RPMI7951 (cell line): Measurements from ENCODE around the gene PCSK5. TPM values are rescaled to one million over a fixed set of nuclear protein-coding genes. Genes with fewer than 3 reads are reported as not detected.
A peak's percentile ranks its signal among the peaks of the same experiment; 100 is the strongest.
"Not testable (repeated sequence)": the region's sequence is repeated elsewhere in the genome, so short reads cannot be mapped to it uniquely, and the experiment has no call there.

ENCODE experiments used
- DNase-seq: peaks from one replicate; pipeline ENCODE4 v3.0.0-alpha.2; 2012; ENCODE audit warnings: low read depth
- total RNA-seq: library from RNA; depleted of rRNA; stranded (reverse); fragments of >200 nt; shearing (Covaris generic); gene quantifications from 2 replicates; pipeline ENCODE4 v1.2.3, GENCODE V29; 2014

PCSK5 gene
- total RNA-seq, 1 experiment from 2014 or later = 0.36 TPM

GRCh38 chr9:76246680-76247079 lies 356.2 kb downstream of the PCSK5 start:
- no peak for DNase-seq

DNA sequence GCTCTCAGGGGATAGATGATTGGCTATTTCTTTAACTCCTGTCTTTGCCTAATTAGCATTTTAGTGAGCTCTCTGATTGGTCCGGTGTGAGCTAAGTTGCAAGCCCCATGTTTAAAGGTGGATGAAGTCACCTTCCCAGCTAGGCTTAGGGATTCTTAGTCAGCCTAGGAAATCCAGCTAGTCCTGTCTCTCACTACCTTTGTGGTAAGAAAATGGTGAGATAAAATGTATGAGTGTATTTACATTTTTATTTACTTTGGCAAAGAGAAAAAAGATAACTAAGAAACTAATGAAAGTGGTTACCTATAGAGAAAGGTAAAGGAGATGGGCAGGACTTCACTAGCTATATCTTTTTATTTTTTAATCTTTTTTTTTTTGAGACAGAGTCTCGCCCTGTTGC lies 357.0 kb downstream of the PCSK5 start:
- DNase-seq = no peak

GRCh38 chr9:76249309-76249708 lies 358.8 kb downstream of the PCSK5 start:
- no peak for DNase-seq

DNA sequence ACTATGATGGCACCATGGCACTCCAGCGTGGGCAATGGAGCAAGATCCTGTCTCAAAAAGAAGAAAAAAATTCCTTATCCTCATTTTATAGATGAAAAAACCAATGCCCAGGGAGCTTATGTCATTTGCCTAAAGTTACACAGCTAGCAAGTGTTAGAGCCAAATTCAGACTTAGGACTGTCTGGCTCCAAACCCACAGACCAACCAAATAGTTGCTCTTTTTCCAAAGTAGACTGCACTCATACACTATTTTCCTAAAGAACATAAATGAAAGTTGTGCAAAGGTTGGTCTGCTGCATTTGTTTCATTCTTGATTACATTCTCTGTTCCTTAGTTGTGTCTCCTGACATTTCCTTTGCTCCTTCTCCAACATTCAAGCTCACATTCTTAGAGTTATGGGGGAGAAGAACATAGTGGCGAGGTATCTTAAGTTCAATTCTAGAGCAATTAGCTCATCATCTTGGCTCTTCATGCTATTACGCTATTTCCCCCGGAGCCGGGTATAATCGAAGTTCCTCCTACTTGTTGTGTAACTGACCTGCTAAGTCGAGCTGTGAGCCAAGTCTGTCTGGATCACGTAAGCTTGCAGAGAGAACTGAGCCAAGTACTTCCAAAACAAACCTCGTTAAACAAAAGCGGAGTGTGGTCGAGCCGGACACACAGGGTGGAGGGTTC lies 365.4 kb downstream of the PCSK5 start:
- peak; percentile 1 for DNase-seq

GRCh38 chr9:76257311-76257710 lies 366.8 kb downstream of the PCSK5 start:
- DNase-seq = no peak

GRCh38 chr9:76266649-76267283 lies 376.3 kb downstream of the PCSK5 start:
- no peak for DNase-seq

DNA sequence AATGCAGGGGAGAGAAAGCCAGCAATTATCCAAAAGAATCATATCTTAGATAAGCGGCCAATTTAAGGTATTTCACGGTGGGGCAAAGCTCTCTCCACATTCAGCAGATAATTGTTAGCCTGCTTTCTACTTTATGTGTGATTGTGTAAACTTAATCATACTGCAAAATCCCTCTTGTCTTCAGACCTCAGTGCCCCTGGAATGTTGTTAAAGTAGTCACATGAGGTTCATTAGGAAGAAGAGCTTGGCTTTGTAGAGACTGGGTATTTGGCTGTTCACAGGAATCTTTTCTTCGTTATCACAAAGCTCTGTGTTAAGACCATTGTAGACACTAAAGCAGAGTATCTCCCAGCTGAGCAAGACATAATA lies 376.8 kb downstream of the PCSK5 start:
- no peak for DNase-seq

DNA sequence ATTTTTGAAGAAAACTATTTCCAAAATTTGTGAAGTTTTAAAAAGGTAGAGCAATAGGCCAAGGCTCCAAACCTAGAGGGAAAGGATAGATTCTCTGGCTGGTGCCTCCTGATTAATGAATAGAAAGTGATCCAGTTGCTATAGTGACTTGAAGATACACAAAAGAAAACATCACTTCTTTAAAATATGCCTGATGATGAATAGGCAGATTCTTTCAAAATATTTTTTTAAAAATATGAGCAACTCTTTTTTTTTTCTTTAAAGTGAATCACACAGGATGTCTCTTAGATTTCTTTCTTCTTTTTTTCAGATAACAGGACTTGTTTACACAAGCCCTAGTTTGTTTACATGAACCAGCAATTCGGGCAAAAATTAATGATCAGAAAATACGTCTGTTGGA lies 379.3 kb downstream of the PCSK5 start:
- DNase-seq = no peak

- DNase-seq = no peak
These were observed 381.3 kb downstream of the PCSK5 start for GRCh38 chr9:76271755-76272154.

DNA sequence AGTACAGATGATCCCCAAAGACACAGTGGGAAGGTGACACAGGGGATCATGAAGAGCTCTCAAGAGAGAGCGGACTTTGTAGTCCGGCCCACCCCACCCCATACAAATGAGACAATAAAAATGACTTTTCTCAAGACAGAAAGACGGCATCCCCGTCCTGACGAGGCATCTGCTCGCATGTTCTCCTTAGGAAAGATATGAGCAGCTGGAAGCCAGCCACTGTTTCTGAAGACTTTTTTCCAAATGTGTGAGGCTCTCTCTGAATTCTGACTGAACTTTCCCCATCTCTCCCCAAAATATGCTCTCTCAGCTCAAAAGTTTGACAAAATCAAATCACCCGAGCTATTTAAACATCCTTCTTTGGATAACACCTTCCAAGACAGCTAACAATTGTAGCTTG lies 398.6 kb downstream of the PCSK5 start:
- DNase-seq = no peak

DNA sequence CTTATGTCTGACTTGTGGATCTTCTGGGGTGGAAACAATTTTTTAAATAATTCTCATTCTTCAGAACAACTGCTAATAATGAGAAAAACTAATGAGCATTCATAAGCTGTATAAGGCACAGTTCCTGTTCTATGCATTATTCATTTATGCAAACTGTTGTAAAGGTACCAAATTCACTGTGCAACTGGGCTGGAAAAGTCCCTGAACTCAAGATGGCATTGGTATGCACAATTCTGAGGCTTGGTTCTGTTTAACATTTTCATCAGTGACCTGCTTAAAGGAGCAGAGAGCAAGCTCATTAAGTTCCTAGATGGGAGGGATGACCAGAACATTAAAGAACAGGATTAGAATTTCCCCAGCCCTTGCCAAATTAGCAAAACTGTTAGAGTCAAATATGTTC lies 399.2 kb downstream of the PCSK5 start:
- DNase-seq = no peak

DNA sequence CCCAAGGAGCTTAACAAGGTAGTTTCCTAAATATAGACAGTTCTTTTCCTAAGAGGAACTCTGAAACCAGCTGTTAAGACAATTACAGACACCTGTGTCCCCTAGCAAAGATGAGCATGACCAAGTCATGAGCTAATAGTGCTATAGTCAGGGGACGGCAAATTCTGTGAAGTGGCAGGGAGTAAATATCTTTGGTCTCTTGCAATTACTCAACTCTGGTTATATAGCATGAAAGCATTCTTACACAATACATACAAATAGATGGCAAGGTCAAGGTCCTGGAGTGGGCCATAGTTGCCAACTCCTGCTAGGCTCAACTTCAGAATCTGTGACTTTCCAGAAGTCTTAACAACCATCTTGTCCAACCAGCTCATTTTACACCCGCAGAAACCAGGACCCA lies 400.1 kb downstream of the PCSK5 start:
- DNase-seq = no peak

DNA sequence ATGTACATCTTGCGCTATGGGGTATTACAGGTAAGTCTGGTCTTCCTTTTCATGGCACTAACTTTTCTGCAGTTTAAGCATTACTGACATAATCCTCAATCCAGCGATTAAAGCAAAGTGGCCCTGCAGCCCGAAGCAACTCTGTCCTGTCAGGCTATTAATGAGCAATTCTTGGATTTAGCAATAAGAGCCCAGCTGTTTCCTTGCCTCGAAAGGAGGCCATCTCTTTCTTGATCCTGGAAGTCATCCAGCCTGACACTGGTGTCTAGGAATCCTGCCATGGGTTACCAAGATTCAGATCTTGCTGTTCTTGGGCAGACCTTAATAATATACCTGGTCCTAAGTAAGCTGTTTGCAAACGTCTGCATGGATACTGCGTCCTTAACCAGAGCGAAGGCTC lies 401.8 kb downstream of the PCSK5 start:
- no peak for DNase-seq

- peak; percentile 5 for DNase-seq
These were observed 402.2 kb downstream of the PCSK5 start for GRCh38 chr9:76292658-76293057.

DNA sequence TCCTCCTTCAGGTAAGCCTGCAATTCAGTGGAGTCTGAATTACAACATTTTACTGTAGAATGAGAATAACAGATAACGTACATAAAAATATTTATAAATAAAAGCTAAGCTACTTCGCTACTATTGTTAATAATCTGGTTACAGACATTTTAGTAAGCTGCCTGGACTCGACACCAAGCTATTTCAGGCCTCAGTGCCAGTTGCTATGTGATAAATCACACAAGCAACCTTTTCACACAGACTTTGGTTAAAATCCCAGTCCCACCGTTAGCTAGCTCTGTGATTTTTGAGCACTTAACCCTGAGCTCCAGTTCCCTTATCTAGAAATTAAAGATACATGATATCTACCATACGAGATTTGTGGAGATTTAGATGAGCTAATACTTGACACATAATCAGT lies 403.8 kb downstream of the PCSK5 start:
- DNase-seq = no peak

DNA sequence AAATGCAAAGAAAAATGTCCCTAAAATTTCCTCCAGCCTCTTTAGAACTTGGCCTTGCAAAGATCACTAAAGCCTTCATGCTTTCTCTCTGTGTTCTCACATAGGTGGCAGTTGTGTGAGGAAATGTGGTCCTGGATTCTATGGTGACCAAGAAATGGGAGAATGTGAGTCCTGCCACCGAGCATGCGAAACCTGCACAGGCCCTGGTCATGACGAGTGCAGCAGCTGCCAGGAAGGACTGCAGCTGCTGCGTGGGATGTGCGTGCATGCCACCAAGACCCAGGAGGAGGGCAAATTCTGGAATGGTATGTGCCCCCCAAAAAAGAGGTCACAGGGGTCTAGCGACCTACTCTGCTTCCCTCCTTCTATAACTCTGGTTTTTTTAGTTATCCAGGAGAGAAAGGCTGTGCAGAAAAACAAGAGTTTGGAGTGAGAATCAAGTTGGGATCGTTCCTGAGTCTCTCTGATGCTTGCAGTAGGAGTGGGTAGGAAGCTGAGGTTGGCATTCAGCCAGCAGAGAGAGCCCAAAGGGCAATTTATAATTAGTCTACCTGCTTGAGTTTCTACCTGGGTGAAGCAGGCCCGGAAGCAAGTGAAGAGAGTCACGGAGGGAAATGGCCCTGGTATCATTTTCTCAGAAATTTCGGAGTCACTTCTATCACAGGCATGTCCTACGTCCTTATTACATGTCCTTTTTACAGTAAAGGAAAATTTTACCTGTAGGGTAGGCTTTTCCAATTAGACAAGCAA lies 406.3 kb downstream of the PCSK5 start:
- no peak for DNase-seq

GRCh38 chr9:76297721-76298239 lies 407.3 kb downstream of the PCSK5 start:
- peak; percentile 27 for DNase-seq

DNA sequence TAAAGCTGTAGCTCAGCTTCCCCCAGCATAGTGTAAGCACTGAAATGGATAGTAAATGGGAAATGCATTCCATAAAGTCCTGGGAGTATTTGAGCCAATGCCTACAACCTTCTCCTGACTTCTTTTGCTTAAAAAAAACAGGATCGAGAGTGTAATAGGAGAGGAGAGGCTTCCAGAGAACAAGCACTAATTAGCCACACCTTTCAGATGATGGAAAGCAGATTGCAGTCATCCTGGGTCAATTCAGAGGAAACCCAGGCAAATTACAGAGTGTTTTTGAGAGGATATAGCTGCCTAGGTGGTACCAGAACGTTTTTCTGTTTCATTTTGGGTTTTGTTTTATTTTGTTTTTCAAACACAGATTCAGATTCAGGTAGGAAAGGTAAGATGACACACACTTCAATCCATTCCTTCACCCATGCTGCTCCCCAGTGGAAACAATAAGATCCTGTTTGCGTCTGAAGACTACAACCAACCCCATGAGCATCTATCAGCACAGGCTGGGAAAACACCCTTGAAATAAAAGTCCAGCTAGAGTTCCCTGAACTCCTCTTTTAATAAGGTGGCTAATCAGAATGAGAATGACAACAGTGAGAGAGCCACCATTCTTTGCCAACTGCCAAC lies 408.2 kb downstream of the PCSK5 start:
- DNase-seq = no peak

- DNase-seq = no peak
These were observed 412.1 kb downstream of the PCSK5 start for GRCh38 chr9:76302543-76302942.

GRCh38 chr9:76302947-76303550 lies 412.6 kb downstream of the PCSK5 start:
- peak; percentile 32 for DNase-seq

- not testable (repeated sequence) for DNase-seq
These were observed 416.6 kb downstream of the PCSK5 start for GRCh38 chr9:76307047-76307446.

GRCh38 chr9:76310577-76310976 lies 420.1 kb downstream of the PCSK5 start:
- DNase-seq = no peak
